ENCODE data around the gene LRRN2. TPM values are rescaled to one million over a fixed set of nuclear protein-coding genes. Genes with fewer than 3 reads are reported as not detected.

Gene LRRN2
- total and polyA plus RNA-seq, 9 of the 15 experiments (the other 6 are each of a cell fraction or from before 2014, with no cell fraction given): 0.05 TPM; not detected in 8

- TF ChIP-seq, protein P1, sequence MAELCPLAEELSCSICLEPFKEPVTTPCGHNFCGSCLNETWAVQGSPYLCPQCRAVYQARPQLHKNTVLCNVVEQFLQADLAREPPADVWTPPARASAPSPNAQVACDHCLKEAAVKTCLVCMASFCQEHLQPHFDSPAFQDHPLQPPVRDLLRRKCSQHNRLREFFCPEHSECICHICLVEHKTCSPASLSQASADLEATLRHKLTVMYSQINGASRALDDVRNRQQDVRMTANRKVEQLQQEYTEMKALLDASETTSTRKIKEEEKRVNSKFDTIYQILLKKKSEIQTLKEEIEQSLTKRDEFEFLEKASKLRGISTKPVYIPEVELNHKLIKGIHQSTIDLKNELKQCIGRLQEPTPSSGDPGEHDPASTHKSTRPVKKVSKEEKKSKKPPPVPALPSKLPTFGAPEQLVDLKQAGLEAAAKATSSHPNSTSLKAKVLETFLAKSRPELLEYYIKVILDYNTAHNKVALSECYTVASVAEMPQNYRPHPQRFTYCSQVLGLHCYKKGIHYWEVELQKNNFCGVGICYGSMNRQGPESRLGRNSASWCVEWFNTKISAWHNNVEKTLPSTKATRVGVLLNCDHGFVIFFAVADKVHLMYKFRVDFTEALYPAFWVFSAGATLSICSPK (IDR thresholded peaks at IDR 0.05; ENCODE audit: borderline replicate concordance): no peak
- no peak for TF ChIP-seq USF1 (CRISPR knock-in tag; IDR thresholded peaks at IDR 0.05)
- 0 out of 2 replicates have a peak, but pooled peaks have one; percentile 63 for TF ChIP-seq ZNF766 (CRISPR knock-in tag; conservative IDR thresholded peaks at IDR 0.05)
- no peak for TF ChIP-seq ZBTB8A (IDR thresholded peaks at IDR 0.05; ENCODE audit: partially characterized antibody)
- no peak for TF ChIP-seq CBX8 (IDR thresholded peaks at IDR 0.05; ENCODE audit: borderline replicate concordance, extremely low read depth, low read depth, low read length, poor library complexity, severe bottlenecking)
- no peak for TF ChIP-seq NR3C1 (CRISPR knock-in tag; IDR thresholded peaks at IDR 0.05)
- TF ChIP-seq MCM3 (IDR thresholded peaks at IDR 0.05): no peak
- TF ChIP-seq KLF13 (tag; IDR thresholded peaks at IDR 0.05; ENCODE audit: borderline replicate concordance, low read depth): no peak
- TF ChIP-seq, protein P2, sequence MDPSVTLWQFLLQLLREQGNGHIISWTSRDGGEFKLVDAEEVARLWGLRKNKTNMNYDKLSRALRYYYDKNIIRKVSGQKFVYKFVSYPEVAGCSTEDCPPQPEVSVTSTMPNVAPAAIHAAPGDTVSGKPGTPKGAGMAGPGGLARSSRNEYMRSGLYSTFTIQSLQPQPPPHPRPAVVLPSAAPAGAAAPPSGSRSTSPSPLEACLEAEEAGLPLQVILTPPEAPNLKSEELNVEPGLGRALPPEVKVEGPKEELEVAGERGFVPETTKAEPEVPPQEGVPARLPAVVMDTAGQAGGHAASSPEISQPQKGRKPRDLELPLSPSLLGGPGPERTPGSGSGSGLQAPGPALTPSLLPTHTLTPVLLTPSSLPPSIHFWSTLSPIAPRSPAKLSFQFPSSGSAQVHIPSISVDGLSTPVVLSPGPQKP (CRISPR knock-in tag; IDR thresholded peaks at IDR 0.05): no peak
- no peak for TF ChIP-seq ZNF696 (CRISPR knock-in tag; conservative IDR thresholded peaks at IDR 0.05)
- no peak for TF ChIP-seq NFATC3 (IDR thresholded peaks at IDR 0.05)
- peak; percentile 82; the same call in 1 of the 2 replicates for TF ChIP-seq RNF2 (IDR thresholded peaks at IDR 0.05)
- no peak for TF ChIP-seq CHD1 (IDR thresholded peaks at IDR 0.05; ENCODE audit: low read length)
- TF ChIP-seq TSC22D4 (tag; IDR thresholded peaks at IDR 0.05): no peak
- TF ChIP-seq POLR2AphosphoS5 (IDR thresholded peaks at IDR 0.05; ENCODE audit: control insufficient read depth, insufficient read depth, low read depth, low read length): no peak
- TF ChIP-seq JUN (IDR thresholded peaks at IDR 0.05; ENCODE audit: borderline replicate concordance, low read depth, low read length): 0 out of 2 replicates have a peak, but pooled peaks have one; percentile 23
- no peak for TF ChIP-seq JUN (CRISPR knock-in tag; IDR thresholded peaks at IDR 0.05; ENCODE audit: borderline replicate concordance)
- no peak for TF ChIP-seq MXI1 (IDR thresholded peaks at IDR 0.05; ENCODE audit: low read depth, low read length)
- TF ChIP-seq RB1 (IDR thresholded peaks at IDR 0.05; ENCODE audit: low read depth): no peak
- TF ChIP-seq CBFA2T3 (IDR thresholded peaks at IDR 0.05): peak; percentile 77
- TF ChIP-seq NCOR1 (IDR thresholded peaks at IDR 0.05): no peak
- TF ChIP-seq LCOR (CRISPR knock-in tag; IDR thresholded peaks at IDR 0.05): 0 out of 2 replicates have a peak, but pooled peaks have one; percentile 24
- TF ChIP-seq ZNF3 (CRISPR knock-in tag; IDR thresholded peaks at IDR 0.05): no peak
- TF ChIP-seq FOXK1 (CRISPR knock-in tag; IDR thresholded peaks at IDR 0.05; ENCODE audit: borderline replicate concordance): no peak
- TF ChIP-seq ETS2 (tag; IDR thresholded peaks at IDR 0.05; ENCODE audit: borderline replicate concordance, poor library complexity, severe bottlenecking): no peak
- TF ChIP-seq NR2C1 (IDR thresholded peaks at IDR 0.05): no peak
- TF ChIP-seq NR2C1 (tag; IDR thresholded peaks at IDR 0.05): no peak
Observed at GRCh38 chr1:204630132-204630905, 55.2 kb downstream of the LRRN2 start (continued).

All from K562 (cell line).